ENCODE measurements around the gene GSK3B.
"Not testable (repeated sequence)": the region's sequence is repeated elsewhere in the genome, so short reads cannot be mapped to it uniquely, and the experiment has no call there.

Gene GSK3B

GRCh38 chr3:120018299-120018698, 75.9 kb downstream of the GSK3B start:
- in situ Hi-C loops (cut with HindIII; ENCODE audit: low sequenced_read_pairs), result no loop called here

GRCh38 chr3:120017692-120018091, 76.6 kb downstream of the GSK3B start:
- in situ Hi-C loops (cut with HindIII; ENCODE audit: low sequenced_read_pairs), result no loop called here

- in situ Hi-C loops (cut with HindIII; ENCODE audit: low sequenced_read_pairs), result no loop called here
Measured at GRCh38 chr3:120013481-120013880, 80.8 kb downstream of the GSK3B start.

GRCh38 chr3:120005741-120006140, 88.5 kb downstream of the GSK3B start:
- in situ Hi-C loops (cut with HindIII; ENCODE audit: low sequenced_read_pairs), result not testable (repeated sequence)

- in situ Hi-C loops (cut with HindIII; ENCODE audit: low sequenced_read_pairs), result not testable (repeated sequence)
Measured at GRCh38 chr3:120004008-120004498, 90.2 kb downstream of the GSK3B start.

- in situ Hi-C loops (cut with HindIII; ENCODE audit: low sequenced_read_pairs), result no loop called here
Measured at GRCh38 chr3:119998166-119998565, 96.1 kb downstream of the GSK3B start.

GRCh38 chr3:119990888-119991287, 103.4 kb downstream of the GSK3B start:
- in situ Hi-C loops (cut with HindIII; ENCODE audit: low sequenced_read_pairs), result no loop called here

- in situ Hi-C loops (cut with HindIII; ENCODE audit: low sequenced_read_pairs), result no loop called here
Measured at GRCh38 chr3:119989981-119990655, 104.1 kb downstream of the GSK3B start.

GRCh38 chr3:119986812-119987211, 107.4 kb downstream of the GSK3B start:
- in situ Hi-C loops (cut with HindIII; ENCODE audit: low sequenced_read_pairs), result not testable (repeated sequence)

GRCh38 chr3:119981386-119981785, 112.9 kb downstream of the GSK3B start:
- in situ Hi-C loops (cut with HindIII; ENCODE audit: low sequenced_read_pairs), result no loop called here

- in situ Hi-C loops (cut with HindIII; ENCODE audit: low sequenced_read_pairs), result no loop called here
Measured at GRCh38 chr3:119978554-119979208, 115.6 kb downstream of the GSK3B start.

- in situ Hi-C loops (cut with HindIII; ENCODE audit: low sequenced_read_pairs), result no loop called here
Measured at GRCh38 chr3:119977353-119977752, 116.9 kb downstream of the GSK3B start.

- in situ Hi-C loops (cut with HindIII; ENCODE audit: low sequenced_read_pairs), result no loop called here
Measured at GRCh38 chr3:119976214-119976613, 118.0 kb downstream of the GSK3B start.

GRCh38 chr3:119974656-119975055, 119.6 kb downstream of the GSK3B start:
- in situ Hi-C loops (cut with HindIII; ENCODE audit: low sequenced_read_pairs), result no loop called here

GRCh38 chr3:119973018-119973646, 121.1 kb downstream of the GSK3B start:
- in situ Hi-C loops (cut with HindIII; ENCODE audit: low sequenced_read_pairs), result no loop called here

GRCh38 chr3:119969759-119970158, 124.5 kb downstream of the GSK3B start:
- in situ Hi-C loops (cut with HindIII; ENCODE audit: low sequenced_read_pairs), result no loop called here

- in situ Hi-C loops (cut with HindIII; ENCODE audit: low sequenced_read_pairs), result no loop called here
Measured at GRCh38 chr3:119967353-119968006, 126.8 kb downstream of the GSK3B start.

- in situ Hi-C loops (cut with HindIII; ENCODE audit: low sequenced_read_pairs), result no loop called here
Measured at GRCh38 chr3:119965692-119966091, 128.6 kb downstream of the GSK3B start.

- in situ Hi-C loops (cut with HindIII; ENCODE audit: low sequenced_read_pairs), result no loop called here
Measured at GRCh38 chr3:119964294-119964693, 130.0 kb downstream of the GSK3B start.

- in situ Hi-C loops (cut with HindIII; ENCODE audit: low sequenced_read_pairs), result no loop called here
Measured at GRCh38 chr3:119955972-119956371, 138.3 kb downstream of the GSK3B start.

- in situ Hi-C loops (cut with HindIII; ENCODE audit: low sequenced_read_pairs), result no loop called here
Measured at GRCh38 chr3:119950666-119951325, 143.5 kb downstream of the GSK3B start.
